Bronchial epithelial cell (primary cell): ENCODE results near the gene HPS3. TPM values are rescaled to one million over a fixed set of nuclear protein-coding genes. Genes with fewer than 3 reads are reported as not detected.
"Not testable (repeated sequence)": the region's sequence is repeated elsewhere in the genome, so short reads cannot be mapped to it uniquely, and the experiment has no call there.

Source experiments
- DNase-seq: peaks from one replicate; pipeline ENCODE4 v3.0.0-alpha.2; 2010; ENCODE audit warnings: low read depth
- FAIRE-seq: peaks from 2 replicates; lab custom pipeline; 2011; peaks lifted over from hg19 to GRCh38; lab: Jason Lieb, UNC
- H3K27me3 ChIP-seq: 2 replicates; pipeline ENCODE4 v1.5.1; 2011; ENCODE audit warnings: low read length; ENCODE audit not compliant: control insufficient read depth, insufficient read depth
- H3K36me3 ChIP-seq: 2 replicates; pipeline ENCODE4 v1.5.1; 2011; ENCODE audit warnings: low read length; ENCODE audit not compliant: control insufficient read depth, insufficient read depth
- H3K4me3 ChIP-seq: 2 replicates; pipeline ENCODE4 v1.5.1; 2011; ENCODE audit warnings: mild to moderate bottlenecking, low read depth, low read length, control low read depth
- CTCF ChIP-seq: IDR thresholded peaks from 2 replicates; pipeline ENCODE4 v1.5.1; 2011; ENCODE audit warnings: mild to moderate bottlenecking, moderate library complexity, low read length, control low read depth, inconsistent platforms; ENCODE audit not compliant: insufficient read depth, severe bottlenecking
- total RNA-seq: library from RNA; depleted of rRNA; stranded (reverse); fragments of >200 nt; gene quantifications from 2 replicates; pipeline ENCODE4 v1.2.1, GENCODE V29; 2014

HPS3 gene
- total RNA-seq, 1 donor from 2014 or later, result 8.2 TPM

DNA sequence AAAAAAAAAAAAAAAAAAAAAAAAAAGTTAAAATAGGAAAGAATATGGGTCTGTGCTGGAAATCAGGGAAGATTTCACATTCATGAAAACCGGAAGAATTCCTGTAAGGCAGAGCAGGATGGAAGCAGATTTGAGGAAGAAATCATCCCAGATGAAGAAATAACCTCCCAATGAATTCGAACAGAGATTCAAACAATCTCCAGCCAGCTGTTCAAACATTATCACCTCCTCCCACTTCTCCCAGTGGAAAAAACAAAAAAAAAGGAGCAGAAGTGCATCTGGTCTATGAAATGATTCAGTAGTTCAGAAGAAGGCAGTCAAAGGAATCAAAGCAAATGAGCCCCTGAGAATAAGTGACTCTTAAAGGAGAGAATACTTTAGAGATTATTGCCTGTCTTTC lies 59.1 kb downstream of the HPS3 start:
- FAIRE-seq (no peak), DNase-seq (no peak)
- Histone ChIP-seq H3K36me3 (no peaks in the 10 kb centered on the region), H3K4me3 (no peak overlapping the region), H3K27me3 (no peaks in the 10 kb centered on the region)
- TF ChIP-seq CTCF, result no peak

DNA sequence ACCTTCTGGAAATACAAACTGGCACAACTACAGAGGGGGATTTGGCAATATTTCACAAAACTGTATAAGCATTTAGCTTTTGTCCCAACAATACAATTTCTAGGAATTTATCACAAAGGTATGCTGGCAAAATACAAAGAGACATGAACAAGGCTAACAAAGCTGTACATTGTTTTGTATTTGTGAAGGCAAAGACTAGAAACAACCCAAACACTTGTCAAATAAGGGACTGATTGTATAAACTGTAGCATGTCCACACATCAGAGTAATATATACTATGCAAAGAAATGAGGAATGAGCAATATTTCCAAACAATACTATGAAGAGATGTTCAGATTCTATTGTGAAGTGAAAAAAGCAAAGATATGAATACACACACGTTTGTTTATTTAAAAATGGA lies 65.8 kb downstream of the HPS3 start:
- H3K36me3 ChIP-seq, result no peaks in the 10 kb centered on the region
- H3K27me3 ChIP-seq, result no peaks in the 10 kb centered on the region
- no peak for TF ChIP-seq CTCF
- DNase-seq, result no peak
- no peak overlapping the region for H3K4me3 ChIP-seq
- FAIRE-seq, result no peak

GRCh38 chr3:149196805-149197592 lies 67.6 kb downstream of the HPS3 start:
- H3K27me3 ChIP-seq, H3K4me3 ChIP-seq, DNase-seq, H3K36me3 ChIP-seq, FAIRE-seq: not testable (repeated sequence)

GRCh38 chr3:149197669-149198068 lies 68.2 kb downstream of the HPS3 start:
- Histone ChIP-seq H3K27me3 (no peaks in the 10 kb centered on the region), H3K36me3 (no peaks in the 10 kb centered on the region), H3K4me3 (no peak overlapping the region)
- FAIRE-seq (no peak), DNase-seq (no peak)
- no peak for TF ChIP-seq CTCF

DNA sequence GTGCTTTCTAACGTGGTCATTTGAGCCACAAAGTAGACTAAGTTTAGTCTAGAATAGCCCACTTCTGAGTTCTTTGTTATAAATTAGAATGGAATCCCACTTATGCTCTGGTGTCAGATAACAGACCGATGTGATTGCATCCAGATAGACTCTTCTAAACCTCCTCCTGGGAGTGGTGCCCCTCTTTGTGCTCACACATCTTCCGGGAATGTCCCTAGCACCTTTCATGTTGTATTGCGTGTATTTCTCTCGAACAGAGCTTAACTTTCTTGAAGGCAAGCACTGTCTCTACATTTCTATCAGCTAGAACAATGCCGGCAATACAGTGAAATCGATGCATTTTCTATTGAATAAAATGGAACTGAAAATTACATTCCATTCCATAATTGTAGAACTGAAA lies 69.2 kb downstream of the HPS3 start:
- Histone ChIP-seq H3K4me3 (no peak overlapping the region), H3K27me3 (no peaks in the 10 kb centered on the region), H3K36me3 (no peaks in the 10 kb centered on the region)
- FAIRE-seq (no peak), DNase-seq (no peak)
- TF ChIP-seq CTCF, result no peak

DNA sequence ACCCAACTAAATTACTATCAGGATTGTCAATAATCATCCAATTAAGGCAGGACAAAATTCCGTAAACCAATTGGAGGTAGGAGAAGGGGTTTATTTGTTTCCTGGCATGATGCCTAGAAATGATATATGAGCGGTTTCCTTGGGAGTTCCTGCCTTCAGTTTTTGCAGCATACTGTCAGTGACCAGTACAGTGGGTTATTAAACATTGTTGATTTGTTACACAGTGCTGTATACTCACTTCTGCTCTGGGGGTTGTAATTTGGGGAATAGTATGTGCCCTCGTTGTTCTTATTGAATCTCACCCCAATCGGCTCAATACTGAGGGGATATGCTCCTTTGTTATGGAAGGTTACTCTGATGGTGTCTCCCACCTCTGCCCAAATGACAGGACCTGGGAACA lies 70.0 kb downstream of the HPS3 start:
- no peak overlapping the region for H3K4me3 ChIP-seq
- TF ChIP-seq CTCF, result no peak
- H3K36me3 ChIP-seq, result no peaks in the 10 kb centered on the region
- DNase-seq (peak; percentile 32), FAIRE-seq (no peak)
- no peaks in the 10 kb centered on the region for H3K27me3 ChIP-seq
